ENCODE results near the gene CATSPERE. TPM values are rescaled to one million over a fixed set of nuclear protein-coding genes. Genes with fewer than 3 reads are reported as not detected.

Gene CATSPERE
- total and polyA plus RNA-seq, 9 of the 15 experiments (the other 6 are each of a cell fraction or from before 2014, with no cell fraction given): 0.06 to 0.16 (median 0.09) TPM; not detected in 3

GRCh38 chr1:244413736-244414135 lies 47.3 kb upstream of the CATSPERE start:
- ChIA-PET CTCF (ENCODE audit: low intra/inter-chr PET ratio) (no interaction called here), POLR2A (interaction anchor here (0.8 to 3.2 kb wide), 4 partner anchors 10 to 36 kb away, joined by 3 to 15 read pairs (median 4); no protein-coding TSS in a partner anchor)
- DNase-seq (ENCODE audit: extremely low read depth in 1 of 4, low spot score in 3 of 4): no peak
- no peak overlapping the region for H3K4me3 ChIP-seq
- H3K9me1 ChIP-seq (ENCODE audit: control insufficient read depth, insufficient read depth, low read length): no peaks in the 10 kb centered on the region
- no peaks in the 10 kb centered on the region for H3K79me2 ChIP-seq (ENCODE audit: control insufficient read depth, insufficient read depth, low read length)
- H3K4me2 ChIP-seq (ENCODE audit: insufficient read depth, low read length): no peak overlapping the region
- WGBS (ENCODE audit: insufficient coverage, low coverage, missing lambda C conversion rate): 94% methylated on average over 3 of the region's 3 CpGs
- no peak overlapping the region for H3K27ac ChIP-seq (ENCODE audit: extremely low read depth, low read depth, low read length)
- no peaks in the 10 kb centered on the region for H3K4me1 ChIP-seq (replicated peaks in 1 of 2; ENCODE audit: control insufficient read depth in 2 of 2, insufficient read depth in 2 of 2, low read length in 2 of 2)
- H3K36me3 ChIP-seq (ENCODE audit: control insufficient read depth, insufficient read depth, low read length): peaks cover 98% of the 10 kb centered on the region
- no peaks in the 10 kb centered on the region for H4K20me1 ChIP-seq (replicated peaks; ENCODE audit: control insufficient read depth, insufficient read depth, low read length)
- H3K27me3 ChIP-seq (ENCODE audit: control insufficient read depth in 2 of 2, insufficient read depth in 2 of 2, low read length in 2 of 2): no peaks in the 10 kb centered on the region
- no peak overlapping the region for H3K9ac ChIP-seq (ENCODE audit: insufficient read depth in 1 of 2, low read depth in 2 of 2, low read length in 2 of 2)
- in situ Hi-C loops (cut with MboI): no loop called here
- no peaks in the 10 kb centered on the region for H3K9me3 ChIP-seq (replicated peaks; ENCODE audit: control insufficient read depth, insufficient read depth, low read depth, low read length)
- BruUV-seq (replicated peaks): no TSS peak
- intact Hi-C loops (cut with micrococcal nuclease): no loop called here
- no peak for FAIRE-seq
- no peak overlapping the region for H2AFZ ChIP-seq (ENCODE audit: low read depth, low read length)
- no peak for ATAC-seq
- no peak for TF ChIP-seq ZNF324 (CRISPR knock-in tag; IDR thresholded peaks at IDR 0.05)
- TF ChIP-seq CHD7 (IDR thresholded peaks at IDR 0.05; ENCODE audit: low read depth, low read length): no peak
- no peak for TF ChIP-seq NFE2 (IDR thresholded peaks at IDR 0.05; ENCODE audit: low read depth)
- no peak for TF ChIP-seq SNIP1 (IDR thresholded peaks at IDR 0.05; ENCODE audit: low read depth)
- TF ChIP-seq CBFB (CRISPR knock-in tag; IDR thresholded peaks at IDR 0.05): no peak
- TF ChIP-seq TAF7 (tag; IDR thresholded peaks at IDR 0.05): no peak
- TF ChIP-seq CAMTA2 (CRISPR knock-in tag; conservative IDR thresholded peaks at IDR 0.05): no peak
- no peak for TF ChIP-seq ZNF280A (IDR thresholded peaks at IDR 0.05; ENCODE audit: low read depth, partially characterized antibody)
- TF ChIP-seq ARID1B (IDR thresholded peaks at IDR 0.05): no peak
